MM.1S (cell line): ENCODE results near the gene HKDC1.

ENCODE experiments used
- EZH2 ChIP-seq: fragments of 300-600 bp; sonication (generic); optimal IDR thresholded peaks from 2 replicates; pipeline ENCODE3; 2017; ENCODE audit warnings: low read depth, mild to moderate bottlenecking, antibody characterized with exemption, low read length, mixed read lengths
- TF ChIP-seq, protein P1 (sequence below): fragments of 300-600 bp; sonication (generic); IDR thresholded peaks from 2 replicates; pipeline ENCODE4 v1.5.1; 2016; ENCODE audit warnings: antibody characterized with exemption, low read length, mixed read lengths

DNA sequence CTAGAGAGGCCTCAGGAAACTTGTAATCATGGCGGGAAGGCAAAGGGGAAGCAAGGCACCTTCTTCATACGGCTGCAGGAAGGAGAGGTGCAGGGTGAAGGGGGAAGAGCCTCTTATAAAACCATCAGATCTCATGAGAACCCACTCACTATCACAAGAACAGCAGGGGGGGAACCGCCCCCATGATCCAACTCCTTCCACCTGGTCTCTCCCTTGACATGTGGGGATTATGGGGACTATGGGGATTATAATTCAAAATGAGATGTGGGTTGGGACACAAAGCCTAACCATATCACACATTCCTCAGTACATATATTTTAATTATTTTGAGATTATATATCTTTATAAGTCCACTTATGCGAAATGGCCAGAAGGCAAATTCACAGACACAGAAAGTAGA is 67.0 kb downstream of the HKDC1 start:
- TF ChIP-seq, protein P1, sequence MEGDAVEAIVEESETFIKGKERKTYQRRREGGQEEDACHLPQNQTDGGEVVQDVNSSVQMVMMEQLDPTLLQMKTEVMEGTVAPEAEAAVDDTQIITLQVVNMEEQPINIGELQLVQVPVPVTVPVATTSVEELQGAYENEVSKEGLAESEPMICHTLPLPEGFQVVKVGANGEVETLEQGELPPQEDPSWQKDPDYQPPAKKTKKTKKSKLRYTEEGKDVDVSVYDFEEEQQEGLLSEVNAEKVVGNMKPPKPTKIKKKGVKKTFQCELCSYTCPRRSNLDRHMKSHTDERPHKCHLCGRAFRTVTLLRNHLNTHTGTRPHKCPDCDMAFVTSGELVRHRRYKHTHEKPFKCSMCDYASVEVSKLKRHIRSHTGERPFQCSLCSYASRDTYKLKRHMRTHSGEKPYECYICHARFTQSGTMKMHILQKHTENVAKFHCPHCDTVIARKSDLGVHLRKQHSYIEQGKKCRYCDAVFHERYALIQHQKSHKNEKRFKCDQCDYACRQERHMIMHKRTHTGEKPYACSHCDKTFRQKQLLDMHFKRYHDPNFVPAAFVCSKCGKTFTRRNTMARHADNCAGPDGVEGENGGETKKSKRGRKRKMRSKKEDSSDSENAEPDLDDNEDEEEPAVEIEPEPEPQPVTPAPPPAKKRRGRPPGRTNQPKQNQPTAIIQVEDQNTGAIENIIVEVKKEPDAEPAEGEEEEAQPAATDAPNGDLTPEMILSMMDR: no peak
- no peak for TF ChIP-seq EZH2
